ENCODE measurements around the gene SLC26A2. TPM values are rescaled to one million over a fixed set of nuclear protein-coding genes. Genes with fewer than 3 reads are reported as not detected.

The SLC26A2 gene
- total and polyA plus RNA-seq, 2 of the 8 experiments (the other 6 are each of a cell fraction or from before 2014, with no cell fraction given), result 3.7 to 11.4 TPM

GRCh38 chr5:150020249-150020648, 59.7 kb downstream of the SLC26A2 start:
- ChIA-PET POLR2A (ENCODE audit: partially characterized antibody) (no interaction called here), CTCF (ENCODE audit: partially characterized antibody) (interaction anchor here (1.0 to 2.0 kb wide), 5 partner anchors 11 to 186 kb away, joined by 3 to 7 read pairs (median 4); no protein-coding TSS in a partner anchor)
- Histone ChIP-seq H3K36me3 (ENCODE audit: control insufficient read depth in 2 of 4, insufficient read depth in 4 of 4, low read length in 3 of 4) (peaks cover 3 to 65% (median 35%) of the 10 kb centered on the region in 4 experiments; a peak in 7 of 8 replicates), H4K8ac (ENCODE audit: extremely low read depth, insufficient read depth, low read length) (no peak overlapping the region), H3K4ac (replicated peaks; ENCODE audit: insufficient read length, low read depth, low read length) (no peak overlapping the region), H2BK5ac (ENCODE audit: low read depth, low read length) (no peak overlapping the region), H2BK120ac (replicated peaks; ENCODE audit: low read depth, low read length) (no peak overlapping the region), H3K79me2 (ENCODE audit: control insufficient read depth in 1 of 2, insufficient read depth in 2 of 2, low read length in 2 of 2) (no peaks in the 10 kb centered on the region), H3K4me3 (ENCODE audit: extremely low read depth in 1 of 4, insufficient read depth in 2 of 4, low read depth in 3 of 4, low read length in 4 of 4) (no peak overlapping the region), H3K4me1 (replicated peaks in 1 of 4; ENCODE audit: control insufficient read depth in 3 of 4, insufficient read depth in 4 of 4, low read length in 3 of 4) (no peaks in the 10 kb centered on the region; a peak in 1 of 7 replicates), H3K9me3 (ENCODE audit: insufficient read depth in 2 of 2, low read depth in 1 of 2, low read length in 1 of 2) (no peaks in the 10 kb centered on the region), H4K20me1 (replicated peaks in 1 of 2; ENCODE audit: control insufficient read depth in 1 of 2, insufficient read depth in 2 of 2, low read length in 2 of 2) (peaks cover 0 to 2% of the 10 kb centered on the region in 2 experiments), H4K5ac (ENCODE audit: insufficient read length, low read depth, low read length) (no peak overlapping the region), H2BK15ac (ENCODE audit: low read length) (no peak overlapping the region), H3K79me1 (ENCODE audit: low read depth, low read length) (no peaks in the 10 kb centered on the region), H3K23ac (ENCODE audit: insufficient read length) (no peak overlapping the region), H3K27ac (ENCODE audit: low read depth, low read length) (no peak overlapping the region), H3K23me2 (ENCODE audit: low read depth, low read length) (no peaks in the 10 kb centered on the region), H3K56ac (replicated peaks; ENCODE audit: insufficient read length, low read depth, low read length) (no peak overlapping the region), H3K4me2 (ENCODE audit: insufficient read depth in 1 of 2, low read depth in 2 of 2, low read length in 2 of 2) (no peak overlapping the region), H3K9ac (replicated peaks in 1 of 4; ENCODE audit: extremely low read depth in 1 of 4, low read depth in 3 of 4, low read length in 3 of 4) (no peak overlapping the region), H2BK20ac (ENCODE audit: low read length) (no peak overlapping the region), H2BK12ac (ENCODE audit: low read depth, low read length) (no peak overlapping the region), H4K91ac (replicated peaks; ENCODE audit: insufficient read length, low read length) (no peak overlapping the region), H2AK5ac (ENCODE audit: low read depth, low read length) (no peak overlapping the region), H2AFZ (ENCODE audit: low read length) (no peak overlapping the region), H3K18ac (ENCODE audit: extremely low read depth, low read length) (no peak overlapping the region), H3K14ac (ENCODE audit: insufficient read length) (no peak overlapping the region), H3K27me3 (replicated peaks in 1 of 4; ENCODE audit: control insufficient read depth in 3 of 4, extremely low read depth in 1 of 4, insufficient read depth in 3 of 4, low read length in 3 of 4) (no peaks in the 10 kb centered on the region)
- WGBS, 2 experiments (ENCODE audit: extremely low coverage in 1 of 2, insufficient coverage in 1 of 2, insufficient read length in 1 of 2, insufficient replicate concordance in 2 of 2, low coverage in 1 of 2, low lambda C conversion rate in 2 of 2, missing lambda C conversion rate in 1 of 2), result 100% methylated on average over 1 of the region's 1 CpG; no CpG with 5 or more reads in 1 of the 2 experiments
- DNase-seq (ENCODE audit: low read depth in 1 of 2, low spot score in 2 of 2), result no peak
- no peak for FAIRE-seq
- TF ChIP-seq SP2 (IDR thresholded peaks at IDR 0.05; ENCODE audit: low read length) (no peak), GABPA (IDR thresholded peaks at IDR 0.05; ENCODE audit: borderline replicate concordance, insufficient read depth, low read length) (no peak), FOSL1 (IDR thresholded peaks at IDR 0.05; ENCODE audit: insufficient read depth, low read depth, low read length) (no peak), RBBP5 (IDR thresholded peaks at IDR 0.05; ENCODE audit: borderline replicate concordance, low read depth, low read length) (no peak), JUN (IDR thresholded peaks at IDR 0.05; ENCODE audit: low read depth, low read length) (no peak), ATF2 (IDR thresholded peaks at IDR 0.05; ENCODE audit: low read length) (no peak), SIRT6 (IDR thresholded peaks at IDR 0.05; ENCODE audit: low read length) (no peak), PHF8 (conservative IDR thresholded peaks at IDR 0.05; ENCODE audit: low read depth, low read length) (no peak), CREB1 (IDR thresholded peaks at IDR 0.05) (no peak), CHD1 (IDR thresholded peaks at IDR 0.05; ENCODE audit: low read depth, low read length) (no peak), BACH1 (IDR thresholded peaks at IDR 0.05; ENCODE audit: low read length) (no peak), EZH2 (IDR thresholded peaks at IDR 0.05; ENCODE audit: low read depth, low read length, severe bottlenecking) (no peak), CBX8 (IDR thresholded peaks at IDR 0.05; ENCODE audit: borderline replicate concordance, low read depth, low read length) (no peak), CEBPB (IDR thresholded peaks at IDR 0.05; ENCODE audit: low read depth, low read length) (no peak)
